HG02852 (cell line): Measurements from ENCODE around the gene RHBDD1.

Experiments
- ATAC-seq: cut with Tn5 transposase; IDR thresholded peaks from one replicate; pipeline ENCODE4 v1.9.1; 2021; ENCODE audit warnings: mild to moderate bottlenecking, moderate library complexity; ENCODE audit not compliant: unreplicated experiment

RHBDD1 gene

GRCh38 chr2:226835796-226836547 is at the start of gene RHBDD1:
Gene RHBDD1 (plus strand): TSS chr2:226836054. CDS start chr2:226864694, 28,640 bp downstream.
- ATAC-seq = peak; percentile 81

GRCh38 chr2:226788064-226788463 is 47.8 kb upstream of the RHBDD1 start:
- no peak for ATAC-seq

- ATAC-seq = no peak
Observed at GRCh38 chr2:226788881-226789490, 46.9 kb upstream of the RHBDD1 start.

GRCh38 chr2:226790011-226790410 is 45.8 kb upstream of the RHBDD1 start:
- ATAC-seq = no peak

GRCh38 chr2:226790431-226790830 is 45.4 kb upstream of the RHBDD1 start:
- ATAC-seq = no peak

GRCh38 chr2:226791056-226791486 is 44.8 kb upstream of the RHBDD1 start:
- peak; percentile 60 for ATAC-seq

- ATAC-seq = peak; percentile 99
Observed at GRCh38 chr2:226791487-226792081, 44.3 kb upstream of the RHBDD1 start.

- ATAC-seq = no peak
Observed at GRCh38 chr2:226792155-226792881, 43.5 kb upstream of the RHBDD1 start.

- no peak for ATAC-seq
Observed at GRCh38 chr2:226793646-226794045, 42.2 kb upstream of the RHBDD1 start.

- no peak for ATAC-seq
Observed at GRCh38 chr2:226794196-226794661, 41.6 kb upstream of the RHBDD1 start.

GRCh38 chr2:226794751-226795171 is 41.1 kb upstream of the RHBDD1 start:
- ATAC-seq = no peak

GRCh38 chr2:226795281-226796011 is 40.4 kb upstream of the RHBDD1 start:
- no peak for ATAC-seq

- no peak for ATAC-seq
Observed at GRCh38 chr2:226796012-226796839, 39.6 kb upstream of the RHBDD1 start.

GRCh38 chr2:226796840-226797288 is 39.0 kb upstream of the RHBDD1 start:
- no peak for ATAC-seq

- ATAC-seq = no peak
Observed at GRCh38 chr2:226797289-226797988, 38.4 kb upstream of the RHBDD1 start.

- ATAC-seq = no peak
Observed at GRCh38 chr2:226797989-226798421, 37.8 kb upstream of the RHBDD1 start.

GRCh38 chr2:226798422-226799210 is 37.2 kb upstream of the RHBDD1 start:
- ATAC-seq = peak; percentile 25
